Ovary (tissue), 9 donors: ENCODE measurements around the gene ITFG1. TPM values are rescaled to one million over a fixed set of nuclear protein-coding genes. Genes with fewer than 3 reads are reported as not detected.

Experiments used
- DNase-seq, 5 donors: peaks; one replicate each; pipeline ENCODE4 v3.0.0-alpha.2; 2019 to 2020
- H3K27ac ChIP-seq, 2 donors: fragments of 200-600 bp; one replicate each; pipeline versions ENCODE4 v1.5.1 to v1.8.0; 2019 to 2022
- H3K27me3 ChIP-seq: fragments of 200-600 bp; one replicate; pipeline ENCODE4 v1.8.0; 2022
- H3K36me3 ChIP-seq: fragments of 200-600 bp; sonication (generic); one replicate; pipeline ENCODE4 v1.5.1; 2019
- H3K4me1 ChIP-seq: one replicate; pipeline ENCODE4 v1.8.1; 2013; ENCODE audit warnings: mild to moderate bottlenecking, moderate library complexity; ENCODE audit not compliant: insufficient read depth
- H3K4me3 ChIP-seq: fragments of 200-600 bp; sonication (generic); one replicate; pipeline ENCODE4 v1.5.1; 2017
- H3K9me3 ChIP-seq, 2 donors: fragments of 200-600 bp in 1 of 2; sonication (generic) in 1 of 2; one replicate each; pipeline versions ENCODE4 v1.5.1 to v1.8.1; 2013 to 2019; ENCODE audit warnings: mild to moderate bottlenecking in 1 of 2, moderate library complexity in 1 of 2
- CTCF ChIP-seq, 3 donors: fragments of 450-650 bp in 2 of 3; fragments of 200-600 bp in 1 of 3; IDR thresholded peaks; one replicate each; pipeline versions ENCODE4 v1.5.1 to v1.8.0; 2016 to 2022; ENCODE audit warnings: antibody characterized with exemption in 3 of 3, mild to moderate bottlenecking in 1 of 3
- EP300 ChIP-seq: sonication (generic); formaldehyde crosslinking; IDR thresholded peaks from one replicate; pipeline ENCODE4 v1.6.1; 2017; ENCODE audit warnings: antibody characterized with exemption
- POLR2A ChIP-seq: fragments of 450-650 bp; IDR thresholded peaks from one replicate; pipeline ENCODE4 v1.6.1; 2017; ENCODE audit warnings: antibody characterized with exemption, mild to moderate bottlenecking, moderate library complexity
- WGBS, 3 donors: extraction: QIAGEN DNeasy Blood & Tissue Kit in 1 of 3; methylation state at CpG; one replicate each; pipeline versions ENCODE4 v1.1.5 to v1.1.7; 2013 to 2017; 5-methylcytosine and 5-hydroxymethylcytosine counted together
- intact Hi-C, 4 donors: fragments of 100-400 bp; cut with DNase I; formaldehyde crosslinking; loops; one replicate each; pipeline versions ENCODE4 v1.11.0 to v1.15.1; 2022 to 2023
- polyA plus RNA-seq, 2 donors: library from polyadenylated mRNA; stranded (reverse); fragments of 200-250 nt in 1 of 2; fragments of 350-450 nt in 1 of 2; fragmentation: Illumina TruSeq in 1 of 2; extraction: RNeasy Lipid Tissue Mini Kit (QIAGEN cat#74804) in 1 of 2; gene quantifications; one replicate each; pipeline ENCODE4 v1.2.3, GENCODE V29; 2013 to 2014
- total RNA-seq, 7 donors: library from RNA; depleted of rRNA in 2 of 7; stranded (reverse); fragments of >200 nt in 2 of 7; fragmentation: NEBNext Ultra II Directional in 3 of 7; extraction: Animal tissue kit (Norgen Biotek cat#: 25700) in 3 of 7; gene quantifications; one replicate each; pipeline versions ENCODE4 v1.1.0 to v1.2.4, GENCODE V29; 2016 to 2023
- donor health status: DM: no; HTN: no; CAD: no; lungs with moderate emphysema.
- donor health status: DM: no; HTN: no; CAD: no.
- donor health status: Bipolar disorder and iron deficiency.
- donor health status: DM: yes; HTN: yes; CAD: no.
- donor health status: DM: no; HTN: no; CAD: no.
- donor health status: DM: yes; HTN: yes; CAD: no.

The ITFG1 gene
- total and polyA plus RNA-seq, 9 donors: 34.4 to 123 (median 40.2) TPM

- Histone ChIP-seq H3K27ac (no peak overlapping the region), H3K36me3 (no peaks in the 10 kb centered on the region), H3K4me3 (no peak overlapping the region), H3K27me3 (no peaks in the 10 kb centered on the region), H3K4me1 (no peaks in the 10 kb centered on the region), H3K9me3 (no peaks in the 10 kb centered on the region)
- no peak for DNase-seq
- TF ChIP-seq EP300 (no peak), CTCF (IDR thresholded peaks at IDR 0.05) (no peak), POLR2A (no peak)
- 87 to 95% (median 90%) methylated on average over 3 of the region's 3 CpGs for WGBS, 3 donors
- intact Hi-C loops: no loop called here
Measured at GRCh38 chr16:47127541-47127940, 333.3 kb downstream of the ITFG1 start.

GRCh38 chr16:47125757-47126156, 335.1 kb downstream of the ITFG1 start:
- 86 to 90% (median 89%) methylated on average over 4 of the region's 4 CpGs for WGBS, 3 donors
- H3K36me3 ChIP-seq: no peaks in the 10 kb centered on the region
- no peaks in the 10 kb centered on the region for H3K4me1 ChIP-seq
- H3K9me3 ChIP-seq: no peaks in the 10 kb centered on the region
- H3K27me3 ChIP-seq: no peaks in the 10 kb centered on the region
- H3K27ac ChIP-seq: no peak overlapping the region
- no peak overlapping the region for H3K4me3 ChIP-seq
- no peak for TF ChIP-seq EP300
- TF ChIP-seq POLR2A: no peak
- no peak for TF ChIP-seq CTCF (IDR thresholded peaks at IDR 0.05)
- no peak for DNase-seq
- intact Hi-C loops: no loop called here

- Histone ChIP-seq H3K27ac (no peak overlapping the region), H3K36me3 (no peaks in the 10 kb centered on the region), H3K27me3 (no peaks in the 10 kb centered on the region), H3K4me3 (no peak overlapping the region), H3K9me3 (no peaks in the 10 kb centered on the region), H3K4me1 (no peaks in the 10 kb centered on the region)
- 92 to 97% (median 93%) methylated on average over 2 of the region's 2 CpGs for WGBS, 3 donors
- intact Hi-C loops: loop anchor here in 1 of 4 donors (2.0 kb wide), 1 partner anchor 30 kb away; the partner anchor contains the start of gene NETO2
- TF ChIP-seq POLR2A (no peak), CTCF (IDR thresholded peaks at IDR 0.05) (no peak), EP300 (no peak)
- no peak for DNase-seq
Measured at GRCh38 chr16:47113130-47113529, 347.7 kb downstream of the ITFG1 start.

- TF ChIP-seq CTCF (IDR thresholded peaks at IDR 0.05) (no peak), EP300 (no peak), POLR2A (no peak)
- WGBS, 3 donors: 97 to 98% (median 97%) methylated on average over 3 of the region's 3 CpGs
- intact Hi-C loops: no loop called here
Measured at GRCh38 chr16:47110939-47111338, 349.9 kb downstream of the ITFG1 start.

GRCh38 chr16:47109361-47109760, 351.5 kb downstream of the ITFG1 start:
- 87 to 89% (median 89%) methylated on average over 5 of the region's 5 CpGs for WGBS, 3 donors
- H3K27me3 ChIP-seq: no peaks in the 10 kb centered on the region
- H3K27ac ChIP-seq: no peak overlapping the region
- TF ChIP-seq EP300: no peak
- no peak for TF ChIP-seq POLR2A
- no peak for TF ChIP-seq CTCF (IDR thresholded peaks at IDR 0.05)
- no peak for DNase-seq
- H3K4me3 ChIP-seq: no peak overlapping the region
- intact Hi-C loops: no loop called here
- no peaks in the 10 kb centered on the region for H3K4me1 ChIP-seq
- H3K36me3 ChIP-seq: no peaks in the 10 kb centered on the region
- no peaks in the 10 kb centered on the region for H3K9me3 ChIP-seq

More at GRCh38 chr16:47110939-47111338, 349.9 kb downstream of the ITFG1 start:
- Histone ChIP-seq H3K36me3 (no peaks in the 10 kb centered on the region), H3K4me3 (no peak overlapping the region), H3K27me3 (no peaks in the 10 kb centered on the region), H3K9me3 (no peaks in the 10 kb centered on the region), H3K27ac (no peak overlapping the region), H3K4me1 (no peaks in the 10 kb centered on the region)
- DNase-seq: no peak
